NT2/D1 (cell line): ENCODE measurements around the gene C10orf71.

Source experiments
- DNase-seq: peaks from one replicate; pipeline ENCODE4 v3.0.0-alpha.2; 2011; ENCODE audit warnings: low read depth, low spot score
- H3K27me3 ChIP-seq: 2 replicates; pipeline ENCODE4 v1.6.0; 2011; ENCODE audit warnings: mild to moderate bottlenecking; ENCODE audit not compliant: insufficient read length, insufficient read depth
- H3K36me3 ChIP-seq: 2 replicates; pipeline ENCODE4 v1.6.1; 2011; ENCODE audit warnings: mild to moderate bottlenecking, low read length, mixed read lengths; ENCODE audit not compliant: insufficient read depth, insufficient read length
- H3K4me1 ChIP-seq: 2 replicates; pipeline ENCODE4 v1.5.1; 2011; ENCODE audit not compliant: insufficient read depth, insufficient read length
- H3K4me3 ChIP-seq: 2 replicates; pipeline ENCODE4 v1.5.1; 2011; ENCODE audit warnings: low read depth; ENCODE audit not compliant: insufficient read length
- H3K9ac ChIP-seq: 2 replicates; pipeline ENCODE4 v1.6.0; 2011; ENCODE audit warnings: low read depth; ENCODE audit not compliant: insufficient read length
- H3K9me3 ChIP-seq: 2 replicates; pipeline ENCODE4 v1.5.1; 2011; ENCODE audit warnings: mild to moderate bottlenecking, low read length; ENCODE audit not compliant: insufficient read depth
- SUZ12 ChIP-seq: IDR thresholded peaks from 2 replicates; pipeline ENCODE4 v1.6.1; 2011; ENCODE audit not compliant: insufficient read length, insufficient read depth; ENCODE audit errors: extremely low read depth
- YY1 ChIP-seq: IDR thresholded peaks from 2 replicates; pipeline ENCODE4 v1.6.1; 2011; ENCODE audit not compliant: insufficient read length, insufficient read depth
- ZNF274 ChIP-seq: IDR thresholded peaks from 2 replicates; pipeline ENCODE4 v1.6.1; 2011; ENCODE audit warnings: mild to moderate bottlenecking, low read depth, low read length

Gene C10orf71

DNA sequence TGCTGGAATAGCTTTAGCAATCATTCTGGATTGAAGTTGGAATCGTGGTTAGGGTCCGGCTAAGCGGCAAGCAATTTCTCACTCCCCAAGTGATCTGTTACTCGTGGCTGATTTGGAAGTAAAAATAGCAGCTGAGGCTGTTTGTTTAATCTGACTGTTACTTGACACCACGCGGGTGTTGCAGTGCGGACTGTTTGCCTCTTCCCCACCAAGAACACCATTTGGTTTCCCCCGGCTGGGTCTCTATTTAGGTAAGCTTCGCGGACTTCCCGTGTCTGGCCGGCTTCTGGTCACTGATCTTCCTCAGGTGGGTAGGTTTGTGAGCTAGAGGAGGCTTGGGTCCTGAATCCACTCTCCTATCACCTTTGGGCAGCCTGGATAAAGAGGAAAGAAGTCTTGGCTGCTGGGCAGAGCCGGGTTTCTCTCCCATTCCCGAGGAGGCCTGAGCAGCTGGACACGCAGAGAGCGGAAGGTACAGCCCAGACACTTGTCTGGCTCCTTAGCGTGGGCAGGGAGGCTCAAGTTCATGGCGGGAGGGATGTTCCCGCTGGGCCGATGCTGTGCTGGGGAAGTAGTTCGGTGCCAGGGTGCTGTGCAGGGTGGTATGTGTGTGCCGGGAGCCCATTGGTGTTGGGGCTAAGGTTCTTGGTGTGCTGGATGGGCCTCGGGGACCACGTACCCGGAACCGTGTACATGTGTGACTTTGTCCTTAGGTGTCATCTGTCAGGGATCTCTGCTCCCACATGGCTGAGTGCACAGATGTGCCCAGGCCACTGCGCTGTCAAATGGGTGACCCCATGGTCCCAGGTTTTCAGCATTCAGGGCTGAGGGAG is at the start of gene C10orf71:
C10orf71 (plus strand) TSS at position 188 of the 833 bp plus-strand sequence. CDS start 23,376 bp downstream, outside the sequence.
- TF ChIP-seq YY1 (no peak), SUZ12 (no peak), ZNF274 (no peak)
- Histone ChIP-seq H3K4me3 (no peak within 1 kb of the TSS), H3K4me1 (peaks cover 10% of the 10 kb centered on the region), H3K27me3 (peaks cover 3% of the 10 kb centered on the region), H3K9me3 (no peaks in the 10 kb centered on the region), H3K36me3 (no peaks in the 10 kb centered on the region), H3K9ac (no peak within 1 kb of the TSS)
- DNase-seq = no peak

DNA sequence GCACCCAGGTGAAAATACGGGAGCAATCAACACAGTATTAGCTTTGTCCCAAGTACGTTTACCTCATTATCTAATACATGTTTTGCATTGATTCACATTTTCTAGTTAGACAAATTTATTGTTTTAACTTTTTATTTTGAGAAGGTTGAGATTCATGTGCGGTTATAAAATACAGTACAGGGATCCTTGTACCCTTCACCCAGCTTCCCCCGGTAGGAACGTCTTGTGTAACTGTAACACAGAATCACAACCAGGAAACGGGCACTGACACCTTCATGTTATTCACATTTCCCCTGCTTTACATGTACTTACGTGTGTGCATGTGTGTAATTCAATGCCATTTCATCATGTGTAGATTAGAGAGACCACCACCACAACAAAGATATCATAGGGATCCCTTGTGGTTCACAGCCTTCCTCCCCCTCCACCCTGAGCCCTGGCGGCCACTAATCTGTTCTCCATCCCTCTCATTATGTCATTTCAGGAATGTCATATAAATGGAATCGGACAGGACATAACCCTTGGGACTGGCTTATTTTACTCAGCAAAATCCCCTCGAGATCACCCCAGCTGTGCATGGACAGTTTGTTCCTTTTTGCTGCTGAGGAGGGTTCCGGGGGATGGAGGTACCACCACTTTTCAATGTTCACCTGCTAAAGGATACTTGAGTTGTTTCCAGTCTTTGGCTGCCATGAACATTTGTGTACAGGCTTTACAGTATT is 46.5 kb upstream of the C10orf71 start:
- no peaks in the 10 kb centered on the region for H3K9me3 ChIP-seq
- no peaks in the 10 kb centered on the region for H3K27me3 ChIP-seq
- no peak for DNase-seq
- H3K9ac ChIP-seq = no peak overlapping the region
- no peak for TF ChIP-seq ZNF274
- no peak for TF ChIP-seq SUZ12
- TF ChIP-seq YY1 = no peak
- H3K36me3 ChIP-seq = no peaks in the 10 kb centered on the region
- H3K4me3 ChIP-seq = no peak overlapping the region
- H3K4me1 ChIP-seq = peaks cover 5% of the 10 kb centered on the region

GRCh38 chr10:49253340-49253906 is 45.5 kb upstream of the C10orf71 start:
- peaks cover 5% of the 10 kb centered on the region for H3K4me1 ChIP-seq
- no peak for DNase-seq
- H3K9me3 ChIP-seq = no peaks in the 10 kb centered on the region
- no peaks in the 10 kb centered on the region for H3K36me3 ChIP-seq
- no peak overlapping the region for H3K4me3 ChIP-seq
- no peak overlapping the region for H3K9ac ChIP-seq
- TF ChIP-seq ZNF274 = no peak
- TF ChIP-seq SUZ12 = no peak
- TF ChIP-seq YY1 = no peak
- H3K27me3 ChIP-seq = no peaks in the 10 kb centered on the region

- Histone ChIP-seq H3K9me3 (no peaks in the 10 kb centered on the region), H3K4me3 (no peak overlapping the region), H3K4me1 (peaks cover 5% of the 10 kb centered on the region), H3K27me3 (no peaks in the 10 kb centered on the region), H3K9ac (no peak overlapping the region), H3K36me3 (no peaks in the 10 kb centered on the region)
- DNase-seq = no peak
- TF ChIP-seq YY1 (no peak), SUZ12 (no peak), ZNF274 (no peak)
Measured at GRCh38 chr10:49254150-49254549, 44.8 kb upstream of the C10orf71 start.

DNA sequence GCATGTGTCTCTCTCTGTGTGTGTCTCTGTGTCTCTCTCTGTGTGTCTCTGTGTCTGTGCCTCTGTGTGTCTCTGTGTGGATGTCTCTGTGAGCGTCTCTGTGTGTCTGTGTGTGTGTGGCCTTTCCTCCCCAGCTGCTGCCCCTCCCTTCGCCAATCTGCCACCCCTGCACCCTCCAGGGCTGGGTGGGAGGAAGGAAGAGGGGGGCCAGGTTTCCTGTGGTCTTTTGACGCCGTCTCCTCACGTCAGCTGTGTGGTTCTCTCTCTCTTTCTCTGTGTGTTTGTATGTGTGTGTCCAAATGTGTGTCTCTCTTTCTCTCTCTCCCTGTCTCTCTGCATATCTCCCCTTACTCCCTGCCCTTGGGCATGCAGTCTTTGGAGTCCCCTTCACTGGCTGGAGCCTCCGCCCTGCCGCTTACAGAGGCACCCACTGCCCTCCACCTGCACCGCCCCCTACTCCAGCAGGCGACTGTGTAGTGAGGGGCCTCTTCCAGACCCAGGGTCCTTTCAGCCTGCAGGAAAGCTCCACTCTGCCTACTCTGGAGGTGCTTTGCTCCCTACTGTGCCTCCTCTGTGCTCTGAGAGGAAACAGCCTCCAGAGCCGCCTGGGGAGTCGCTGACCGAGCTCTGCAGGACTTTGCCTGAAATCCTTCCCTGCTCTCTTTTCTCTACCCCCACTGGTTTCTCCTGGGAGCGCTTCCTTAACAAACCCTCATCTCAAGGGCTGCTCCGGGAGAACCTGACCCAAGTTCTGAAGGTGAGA is 44.2 kb upstream of the C10orf71 start:
- H3K27me3 ChIP-seq = no peaks in the 10 kb centered on the region
- peaks cover 5% of the 10 kb centered on the region for H3K4me1 ChIP-seq
- DNase-seq = no peak
- peak overlapping the region; percentile 32 for H3K9ac ChIP-seq
- H3K4me3 ChIP-seq = no peak overlapping the region
- no peaks in the 10 kb centered on the region for H3K9me3 ChIP-seq
- H3K36me3 ChIP-seq = no peaks in the 10 kb centered on the region
- TF ChIP-seq SUZ12 (no peak), YY1 (no peak), ZNF274 (no peak)

DNA sequence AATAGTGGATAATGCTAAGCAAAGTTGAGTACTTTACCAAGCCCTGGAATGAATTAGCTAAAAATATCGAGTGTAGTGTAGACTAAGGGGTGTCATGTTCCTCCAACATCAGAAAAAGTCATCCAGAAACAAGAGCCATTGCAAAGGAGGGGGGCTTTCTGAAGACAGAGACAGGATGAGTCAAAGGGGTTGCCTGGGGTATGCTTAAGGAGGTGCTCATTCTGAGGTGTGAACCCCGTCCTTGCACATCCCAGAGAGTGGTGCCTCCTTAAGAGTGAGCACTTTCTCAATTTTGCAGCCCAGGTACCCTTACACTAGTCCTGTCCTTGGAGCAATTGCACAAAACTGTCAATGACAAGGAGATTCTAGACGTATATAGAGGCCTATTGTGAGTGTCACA is 43.1 kb upstream of the C10orf71 start:
- no peak for DNase-seq
- Histone ChIP-seq H3K9me3 (no peaks in the 10 kb centered on the region), H3K27me3 (no peaks in the 10 kb centered on the region), H3K4me3 (no peak overlapping the region), H3K9ac (no peak overlapping the region), H3K4me1 (peaks cover 5% of the 10 kb centered on the region), H3K36me3 (no peaks in the 10 kb centered on the region)
- TF ChIP-seq YY1 (no peak), SUZ12 (no peak), ZNF274 (no peak)
